ENCODE data around the gene ARRDC5.

GRCh38 chr19:4859697-4860096 lies 43.0 kb downstream of the ARRDC5 start:
- no peak for TF ChIP-seq EZH2phosphoT487 (IDR thresholded peaks at IDR 0.05; ENCODE audit: low read length)
- TF ChIP-seq, protein P1, sequence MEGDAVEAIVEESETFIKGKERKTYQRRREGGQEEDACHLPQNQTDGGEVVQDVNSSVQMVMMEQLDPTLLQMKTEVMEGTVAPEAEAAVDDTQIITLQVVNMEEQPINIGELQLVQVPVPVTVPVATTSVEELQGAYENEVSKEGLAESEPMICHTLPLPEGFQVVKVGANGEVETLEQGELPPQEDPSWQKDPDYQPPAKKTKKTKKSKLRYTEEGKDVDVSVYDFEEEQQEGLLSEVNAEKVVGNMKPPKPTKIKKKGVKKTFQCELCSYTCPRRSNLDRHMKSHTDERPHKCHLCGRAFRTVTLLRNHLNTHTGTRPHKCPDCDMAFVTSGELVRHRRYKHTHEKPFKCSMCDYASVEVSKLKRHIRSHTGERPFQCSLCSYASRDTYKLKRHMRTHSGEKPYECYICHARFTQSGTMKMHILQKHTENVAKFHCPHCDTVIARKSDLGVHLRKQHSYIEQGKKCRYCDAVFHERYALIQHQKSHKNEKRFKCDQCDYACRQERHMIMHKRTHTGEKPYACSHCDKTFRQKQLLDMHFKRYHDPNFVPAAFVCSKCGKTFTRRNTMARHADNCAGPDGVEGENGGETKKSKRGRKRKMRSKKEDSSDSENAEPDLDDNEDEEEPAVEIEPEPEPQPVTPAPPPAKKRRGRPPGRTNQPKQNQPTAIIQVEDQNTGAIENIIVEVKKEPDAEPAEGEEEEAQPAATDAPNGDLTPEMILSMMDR (IDR thresholded peaks at IDR 0.05; ENCODE audit: low read length), result no peak
- no peak for TF ChIP-seq EZH2 (optimal IDR thresholded peaks at IDR 0.05; ENCODE audit: low read depth, low read length)
